ENCODE data around the gene CERK. TPM values are rescaled to one million over a fixed set of nuclear protein-coding genes. Genes with fewer than 3 reads are reported as not detected.
A peak's percentile ranks its signal among the peaks of the same experiment; 100 is the strongest.

The CERK gene
- total and polyA plus RNA-seq, 2 of the 8 experiments (the other 6 are each of a cell fraction or from before 2014, with no cell fraction given), result 26.6 to 59.0 TPM

DNA sequence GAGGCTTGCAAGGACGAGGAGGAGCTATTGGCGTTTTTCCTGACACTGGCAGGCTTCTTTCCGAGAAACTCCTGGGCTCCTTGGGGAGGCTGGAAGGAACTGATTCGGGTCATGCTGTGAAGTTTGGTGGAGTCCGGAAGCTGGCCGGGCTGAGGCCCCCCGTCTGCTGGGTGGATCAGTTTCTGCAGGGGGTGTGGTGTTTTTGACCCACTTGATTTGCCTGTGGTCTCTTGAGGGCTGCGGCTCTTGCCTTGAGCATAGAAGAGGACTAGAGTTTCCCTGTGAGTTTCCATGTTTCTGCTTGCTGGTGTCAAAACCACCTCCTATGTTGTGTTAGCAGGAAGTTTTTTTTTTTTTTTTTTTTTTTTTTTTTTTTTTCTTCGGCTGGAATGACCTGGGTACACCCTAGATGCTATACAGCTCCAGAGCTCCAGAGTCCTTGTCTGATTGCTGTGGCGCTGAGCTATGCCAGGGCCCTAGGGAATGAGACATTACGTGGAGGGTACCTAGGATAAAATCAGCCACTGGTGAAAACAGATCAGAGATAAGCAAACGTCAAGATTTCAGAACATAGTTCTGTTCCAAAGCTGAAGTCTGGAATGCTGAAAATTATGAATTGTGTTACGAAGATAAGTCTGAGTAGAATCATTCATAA, 25.1 kb upstream of the CERK start:
- Histone ChIP-seq H2AFZ (ENCODE audit: low read length) (no peak overlapping the region; the same call in 1 of the 2 replicates), H3K79me1 (ENCODE audit: low read depth, low read length) (peaks cover 14% of the 10 kb centered on the region), H3K9me3 (ENCODE audit: insufficient read depth in 2 of 2, low read depth in 1 of 2, low read length in 1 of 2) (no peaks in the 10 kb centered on the region), H3K4me1 (replicated peaks in 1 of 4; ENCODE audit: control insufficient read depth in 3 of 4, insufficient read depth in 4 of 4, low read length in 3 of 4) (peaks cover 0 to 4% (median 0%) of the 10 kb centered on the region in 4 experiments; a peak in 4 of 7 replicates), H3K27ac (ENCODE audit: low read depth, low read length) (peak overlapping the region; percentile 75; the same call in 1 of the 2 replicates), H3K9ac (replicated peaks in 1 of 4; ENCODE audit: extremely low read depth in 1 of 4, low read depth in 3 of 4, low read length in 3 of 4) (peak overlapping the region in 3 of 4 experiments; percentile 39 to 92 (median 92); a peak in 6 of 7 replicates), H3K79me2 (ENCODE audit: control insufficient read depth in 1 of 2, insufficient read depth in 2 of 2, low read length in 2 of 2) (peaks cover 13 to 59% of the 10 kb centered on the region in 2 experiments), H3K23ac (ENCODE audit: insufficient read length) (no peak overlapping the region), H3K18ac (ENCODE audit: extremely low read depth, low read length) (peak overlapping the region; percentile 24; the same call in 1 of the 2 replicates), H3K27me3 (replicated peaks in 1 of 4; ENCODE audit: control insufficient read depth in 3 of 4, extremely low read depth in 1 of 4, insufficient read depth in 3 of 4, low read length in 3 of 4) (no peaks in the 10 kb centered on the region), H4K8ac (ENCODE audit: extremely low read depth, insufficient read depth, low read length) (peak overlapping the region; percentile 90; the same call in 1 of the 2 replicates), H3K14ac (ENCODE audit: insufficient read length) (no peak overlapping the region), H2AK5ac (ENCODE audit: low read depth, low read length) (no peak overlapping the region), H3K36me3 (ENCODE audit: control insufficient read depth in 2 of 4, insufficient read depth in 4 of 4, low read length in 3 of 4) (peaks cover 0 to 9% (median 0%) of the 10 kb centered on the region in 4 experiments; a peak in 1 of 8 replicates), H3K4me2 (ENCODE audit: insufficient read depth in 1 of 2, low read depth in 2 of 2, low read length in 2 of 2) (peak overlapping the region; percentile 78 to 91), H3K56ac (replicated peaks; ENCODE audit: insufficient read length, low read depth, low read length) (no peak overlapping the region), H3K23me2 (ENCODE audit: low read depth, low read length) (peaks cover 7% of the 10 kb centered on the region), H3K4ac (replicated peaks; ENCODE audit: insufficient read length, low read depth, low read length) (no peak overlapping the region), H4K91ac (replicated peaks; ENCODE audit: insufficient read length, low read length) (no peak overlapping the region), H2BK20ac (ENCODE audit: low read length) (no peak overlapping the region), H4K20me1 (replicated peaks in 1 of 2; ENCODE audit: control insufficient read depth in 1 of 2, insufficient read depth in 2 of 2, low read length in 2 of 2) (peaks cover 5% of the 10 kb centered on the region in 2 experiments), H2BK5ac (ENCODE audit: low read depth, low read length) (peak overlapping the region; percentile 92; the same call in 1 of the 2 replicates), H2BK15ac (ENCODE audit: low read length) (no peak overlapping the region), H2BK12ac (ENCODE audit: low read depth, low read length) (no peak overlapping the region), H4K5ac (ENCODE audit: insufficient read length, low read depth, low read length) (peak overlapping the region; percentile 77), H3K4me3 (ENCODE audit: extremely low read depth in 1 of 4, insufficient read depth in 2 of 4, low read depth in 3 of 4, low read length in 4 of 4) (peak overlapping the region; percentile 85 to 98 (median 92)), H2BK120ac (replicated peaks; ENCODE audit: low read depth, low read length) (no peak overlapping the region)
- 32% methylated on average over 12 of the region's 13 CpGs; no CpG with 5 or more reads in 1 of the 2 experiments for WGBS, 2 experiments (ENCODE audit: extremely low coverage in 1 of 2, insufficient coverage in 1 of 2, insufficient read length in 1 of 2, insufficient replicate concordance in 2 of 2, low coverage in 1 of 2, low lambda C conversion rate in 2 of 2, missing lambda C conversion rate in 1 of 2)
- ChIA-PET CTCF (ENCODE audit: partially characterized antibody) (interaction anchor here (0.9 to 2.0 kb wide), 8 partner anchors 10 to 200 kb away, joined by 3 to 9 read pairs (median 4); no protein-coding TSS in a partner anchor), POLR2A (ENCODE audit: partially characterized antibody) (interaction anchor here (0.6 to 3.0 kb wide), 35 partner anchors 9 to 1792 kb away, joined by 3 to 41 read pairs (median 4); no protein-coding TSS in a partner anchor)
- TF ChIP-seq SRF (IDR thresholded peaks at IDR 0.05; ENCODE audit: low read depth, low read length), result no peak
- TF ChIP-seq MAFK (IDR thresholded peaks at IDR 0.05; ENCODE audit: low read depth, low read length), result no peak
- TF ChIP-seq SAP30 (IDR thresholded peaks at IDR 0.05; ENCODE audit: insufficient read depth, insufficient replicate concordance, low read length), result peak; percentile 0
- FAIRE-seq (no peak), DNase-seq (ENCODE audit: low read depth in 1 of 2, low spot score in 2 of 2) (no peak)

All from H1 (cell line).